ENCODE data around the gene PICALM. TPM values are rescaled to one million over a fixed set of nuclear protein-coding genes. Genes with fewer than 3 reads are reported as not detected.

The PICALM gene
- total and polyA plus RNA-seq, 2 of the 8 experiments (the other 6 are each of a cell fraction or from before 2014, with no cell fraction given), result 69.4 to 71.3 TPM

DNA sequence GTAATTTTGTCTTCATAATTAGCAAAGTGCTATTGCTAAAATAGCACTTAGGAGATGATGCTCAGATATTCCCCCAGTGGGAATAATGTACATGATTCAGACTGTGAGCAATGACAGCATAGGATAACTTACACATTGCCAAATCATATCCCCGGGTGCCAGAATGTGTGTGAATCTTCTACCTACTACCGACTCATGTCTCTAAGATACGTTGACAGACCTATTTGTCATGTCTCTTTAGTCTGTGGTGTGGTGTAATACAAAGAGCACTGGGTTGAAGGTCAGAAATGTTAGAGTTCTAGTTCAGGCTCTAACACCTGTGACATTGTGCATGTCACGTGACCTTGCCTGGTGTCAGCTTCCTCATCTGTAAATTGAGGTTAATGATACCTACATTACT is 31.0 kb upstream of the PICALM start (continued):
- TF ChIP-seq BRCA1 (IDR thresholded peaks at IDR 0.05; ENCODE audit: low read depth, low read length) (no peak), NRF1 (IDR thresholded peaks at IDR 0.05; ENCODE audit: low read depth, low read length) (no peak), CBX5 (IDR thresholded peaks at IDR 0.05; ENCODE audit: low read depth, low read length) (no peak), RAD21 (IDR thresholded peaks at IDR 0.05 in 1 of 2, conservative IDR thresholded peaks at IDR 0.05 in 1 of 2; ENCODE audit: low read depth in 2 of 2, low read length in 2 of 2) (no peak), CREB1 (IDR thresholded peaks at IDR 0.05) (no peak)
- TF ChIP-seq, protein P1, sequence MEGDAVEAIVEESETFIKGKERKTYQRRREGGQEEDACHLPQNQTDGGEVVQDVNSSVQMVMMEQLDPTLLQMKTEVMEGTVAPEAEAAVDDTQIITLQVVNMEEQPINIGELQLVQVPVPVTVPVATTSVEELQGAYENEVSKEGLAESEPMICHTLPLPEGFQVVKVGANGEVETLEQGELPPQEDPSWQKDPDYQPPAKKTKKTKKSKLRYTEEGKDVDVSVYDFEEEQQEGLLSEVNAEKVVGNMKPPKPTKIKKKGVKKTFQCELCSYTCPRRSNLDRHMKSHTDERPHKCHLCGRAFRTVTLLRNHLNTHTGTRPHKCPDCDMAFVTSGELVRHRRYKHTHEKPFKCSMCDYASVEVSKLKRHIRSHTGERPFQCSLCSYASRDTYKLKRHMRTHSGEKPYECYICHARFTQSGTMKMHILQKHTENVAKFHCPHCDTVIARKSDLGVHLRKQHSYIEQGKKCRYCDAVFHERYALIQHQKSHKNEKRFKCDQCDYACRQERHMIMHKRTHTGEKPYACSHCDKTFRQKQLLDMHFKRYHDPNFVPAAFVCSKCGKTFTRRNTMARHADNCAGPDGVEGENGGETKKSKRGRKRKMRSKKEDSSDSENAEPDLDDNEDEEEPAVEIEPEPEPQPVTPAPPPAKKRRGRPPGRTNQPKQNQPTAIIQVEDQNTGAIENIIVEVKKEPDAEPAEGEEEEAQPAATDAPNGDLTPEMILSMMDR (IDR thresholded peaks at IDR 0.05; ENCODE audit: control extremely low read depth in 1 of 3, insufficient read depth in 1 of 3, low read depth in 1 of 3, low read length in 3 of 3), result no peak
- TF ChIP-seq, protein P2, sequence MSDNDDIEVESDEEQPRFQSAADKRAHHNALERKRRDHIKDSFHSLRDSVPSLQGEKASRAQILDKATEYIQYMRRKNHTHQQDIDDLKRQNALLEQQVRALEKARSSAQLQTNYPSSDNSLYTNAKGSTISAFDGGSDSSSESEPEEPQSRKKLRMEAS (IDR thresholded peaks at IDR 0.05), result no peak

Data from H1 (cell line).